Activated naive CD4-positive, alpha-beta T cell treated with anti-CD3 and anti-CD28 coated beads, Interleukin-2, amount 50 U/mL, for 72 hours (primary cell): Measurements from ENCODE around the gene MEGF10. TPM values are rescaled to one million over a fixed set of nuclear protein-coding genes. Genes with fewer than 3 reads are reported as not detected.

Experiments
- ATAC-seq, 2 donors: fragments of 150-1000 bp; cut with Tn5 transposase; 2 replicates each; pipeline ENCODE4 v1.10.0; 2021; ENCODE audit warnings: mild to moderate bottlenecking in 2 of 2, moderate library complexity in 2 of 2
- DNase-seq, 2 donors: peaks; one replicate each; pipeline ENCODE4 v3.0.0; 2021 to 2022; ENCODE audit warnings: low spot score in 2 of 2
- H3K27ac Mint-ChIP-seq, 2 donors: one replicate each; pipeline ENCODE4 v1.8.0; 2022; ENCODE audit warnings: mild to moderate bottlenecking in 2 of 2, mixed read lengths in 2 of 2
- H3K36me3 Mint-ChIP-seq, 2 donors: one replicate each; pipeline ENCODE4 v1.8.0; 2022; ENCODE audit warnings: mixed read lengths in 2 of 2
- H3K9me3 Mint-ChIP-seq, 2 donors: one replicate each; pipeline ENCODE4 v1.8.0; 2022; ENCODE audit warnings: mixed read lengths in 2 of 2
- total RNA-seq, 2 donors: library from RNA; stranded (reverse); gene quantifications; one replicate each; pipeline ENCODE4 v1.2.3, GENCODE V29; 2022

Gene MEGF10
- total RNA-seq, 2 donors from 2014 or later, result 0.07 TPM; not detected in 1

DNA sequence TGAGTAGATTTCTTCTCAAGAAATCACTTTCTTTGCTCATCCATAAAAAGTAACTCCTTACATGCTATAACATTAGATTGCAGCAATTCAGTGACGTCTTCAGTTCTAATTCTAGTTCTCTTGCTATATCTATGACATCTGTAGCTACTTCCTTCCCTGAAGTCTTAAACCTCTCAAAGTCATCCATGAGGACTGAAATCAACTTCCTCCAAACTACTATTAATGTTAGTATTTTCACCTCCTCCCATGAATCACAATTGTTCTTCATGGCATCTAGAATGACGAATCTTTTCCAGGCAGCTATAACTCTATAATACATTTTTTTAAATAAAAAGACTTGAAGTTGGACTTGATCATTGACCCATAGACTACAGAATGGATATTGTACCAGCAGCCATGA lies 180.6 kb downstream of the MEGF10 start:
- ATAC-seq, result no peak
- H3K36me3 Mint-ChIP-seq, result no peaks in the 10 kb centered on the region

DNA sequence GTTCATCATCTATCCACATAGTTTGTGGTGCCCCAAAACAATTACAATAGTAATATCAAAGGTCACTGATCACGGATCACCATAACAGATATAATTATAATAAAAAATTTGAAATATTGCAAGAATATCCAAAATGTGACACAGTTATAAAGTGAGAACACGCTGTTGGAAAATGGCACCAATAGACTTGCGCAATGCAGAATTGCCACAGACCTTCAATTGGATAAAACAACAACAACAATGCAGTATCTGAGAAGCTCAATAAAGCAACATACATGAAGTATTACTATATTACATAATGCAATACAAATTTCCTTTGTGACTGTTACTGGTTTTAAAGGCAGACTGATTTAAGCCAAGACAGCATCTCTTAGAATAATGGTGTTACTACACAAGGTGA lies 182.1 kb downstream of the MEGF10 start:
- Mint-ChIP-seq H3K9me3 (no peaks in the 10 kb centered on the region), H3K27ac (no peak overlapping the region), H3K36me3 (no peaks in the 10 kb centered on the region)
- ATAC-seq (no peak), DNase-seq (no peak)

More for the DNA sequence above, 180.6 kb downstream of the MEGF10 start:
- DNase-seq, result no peak
- no peaks in the 10 kb centered on the region for H3K9me3 Mint-ChIP-seq
- no peak overlapping the region for H3K27ac Mint-ChIP-seq

DNA sequence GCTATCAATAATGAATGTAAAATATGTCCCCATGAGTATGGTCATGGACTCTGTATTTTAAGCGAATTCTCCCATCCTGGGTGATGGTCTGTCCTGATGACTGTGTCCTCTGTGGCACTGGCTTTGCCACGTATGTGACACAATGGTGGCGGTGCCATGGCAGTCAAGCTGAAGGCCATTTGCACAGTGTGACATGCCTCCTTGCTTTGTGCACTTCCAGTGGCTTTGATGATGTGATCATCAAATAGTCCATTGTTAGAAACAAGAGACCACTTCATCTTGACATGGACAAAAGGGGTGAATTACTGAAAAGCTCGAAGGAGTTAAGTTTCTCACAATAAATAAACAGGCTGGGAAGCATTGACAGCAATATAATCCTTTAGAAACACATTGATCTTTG lies 195.9 kb downstream of the MEGF10 start:
- Mint-ChIP-seq H3K36me3 (no peaks in the 10 kb centered on the region), H3K9me3 (no peaks in the 10 kb centered on the region), H3K27ac (no peak overlapping the region)
- DNase-seq (no peak), ATAC-seq (no peak)

DNA sequence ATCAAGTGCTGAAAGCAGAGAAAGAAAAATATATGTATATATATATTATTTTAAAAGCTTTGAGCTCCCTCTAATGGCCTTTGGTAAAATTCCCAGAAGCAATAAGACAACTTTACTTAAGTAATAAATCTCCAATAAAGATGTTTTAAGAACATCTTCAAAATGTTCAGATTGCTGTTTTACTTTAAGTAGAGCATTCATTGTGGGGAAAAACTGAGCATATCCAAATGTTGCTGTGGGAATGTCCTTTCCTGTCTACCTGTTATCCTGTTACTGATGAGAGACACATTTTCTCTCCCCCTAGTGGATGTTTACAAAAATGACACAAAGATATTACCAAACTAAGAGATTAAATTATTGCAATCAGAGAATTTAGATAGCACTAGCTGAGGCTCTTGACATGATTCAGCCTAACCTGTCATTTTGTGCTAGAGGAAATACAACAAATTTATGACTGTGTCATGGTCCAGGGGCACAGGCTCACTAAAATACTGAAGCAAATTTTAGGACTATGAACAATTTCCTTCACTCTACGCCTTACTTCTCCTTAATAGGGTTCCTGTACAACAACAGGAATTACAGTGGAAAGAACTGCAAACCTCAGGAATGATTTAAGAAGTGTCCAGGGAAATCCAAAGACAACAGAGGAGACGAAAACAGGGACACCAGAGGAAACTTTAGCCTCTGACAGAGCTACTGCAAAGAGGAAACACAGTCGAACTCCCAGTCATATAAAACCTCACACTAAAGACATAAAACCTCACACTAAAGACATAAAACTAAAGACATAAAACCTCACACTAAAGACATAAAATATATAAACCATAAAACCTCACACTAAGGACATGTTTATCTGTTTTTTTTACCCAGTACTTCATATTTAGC lies 202.5 kb downstream of the MEGF10 start:
- ATAC-seq (peak; percentile 28 to 51), DNase-seq (peak in 1 of 2 donors; percentile 6)
- no peaks in the 10 kb centered on the region for H3K36me3 Mint-ChIP-seq
- no peak overlapping the region for H3K27ac Mint-ChIP-seq
- no peaks in the 10 kb centered on the region for H3K9me3 Mint-ChIP-seq

DNA sequence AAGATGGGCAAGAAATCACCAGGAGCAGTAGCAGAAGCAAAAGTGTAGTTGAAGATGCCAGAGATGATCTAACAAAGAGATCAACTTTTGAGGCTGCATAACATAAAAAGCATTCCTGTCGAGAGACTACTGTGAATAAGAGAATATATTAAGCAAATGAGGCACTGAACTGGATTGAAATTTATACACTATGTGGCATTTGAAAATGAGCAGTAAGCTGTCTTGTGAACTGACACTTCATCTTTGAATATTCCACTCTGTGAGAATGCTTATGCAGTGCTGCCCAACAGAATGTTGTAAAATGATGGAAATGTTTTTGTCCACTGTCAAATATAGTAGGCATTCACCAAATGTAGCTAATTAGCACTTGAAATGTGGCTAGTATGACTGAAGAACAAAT lies 208.0 kb downstream of the MEGF10 start:
- ATAC-seq (no peak), DNase-seq (no peak)
- no peaks in the 10 kb centered on the region for H3K9me3 Mint-ChIP-seq
- H3K36me3 Mint-ChIP-seq, result no peaks in the 10 kb centered on the region
- no peak overlapping the region for H3K27ac Mint-ChIP-seq

DNA sequence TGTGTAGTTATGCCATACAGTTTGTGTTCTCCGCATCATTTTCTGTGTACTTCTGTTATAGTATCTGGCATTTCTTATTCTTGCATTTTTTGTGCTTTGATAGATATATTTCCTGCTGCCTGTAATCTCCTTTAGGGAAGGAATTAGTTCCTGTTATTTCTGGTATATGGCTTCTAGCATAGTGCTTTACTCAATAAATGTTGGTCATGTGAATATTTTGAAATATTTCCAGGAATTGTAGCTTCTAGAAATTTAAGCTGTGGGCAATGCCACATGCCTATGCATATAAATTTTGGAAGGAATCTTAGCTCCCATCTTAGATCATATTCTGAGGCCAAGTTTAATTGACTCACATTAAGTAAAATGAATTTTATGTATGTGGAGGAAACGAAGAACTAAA lies 215.3 kb downstream of the MEGF10 start:
- ATAC-seq, result no peak

DNA sequence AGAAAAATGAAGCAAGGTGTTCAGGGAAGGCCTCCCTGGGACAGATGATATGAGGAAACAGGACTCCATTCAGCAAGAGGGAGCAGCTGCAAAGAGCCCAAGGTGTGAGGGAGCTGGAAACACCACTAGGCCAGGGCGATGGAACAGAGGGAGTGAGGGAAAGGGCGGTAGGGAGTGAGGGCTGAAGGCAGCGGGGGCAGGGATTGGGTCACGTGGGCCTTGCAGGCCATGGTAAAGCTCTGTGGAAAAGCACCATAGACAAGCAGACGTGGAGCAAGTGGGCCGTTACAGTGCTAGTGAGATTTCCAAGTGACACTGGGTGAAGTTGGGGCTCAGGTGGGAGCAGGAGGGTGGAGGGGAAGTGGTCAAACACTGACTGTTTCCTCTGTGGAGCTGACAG lies 216.0 kb downstream of the MEGF10 start:
- DNase-seq (no peak), ATAC-seq (no peak)
- Mint-ChIP-seq H3K9me3 (no peaks in the 10 kb centered on the region), H3K36me3 (no peaks in the 10 kb centered on the region), H3K27ac (peak overlapping the region in 1 of 2 donors; percentile 22)

More for the DNA sequence above, 215.3 kb downstream of the MEGF10 start:
- no peaks in the 10 kb centered on the region for H3K9me3 Mint-ChIP-seq
- no peak for DNase-seq
- H3K27ac Mint-ChIP-seq, result no peak overlapping the region
- no peaks in the 10 kb centered on the region for H3K36me3 Mint-ChIP-seq

DNA sequence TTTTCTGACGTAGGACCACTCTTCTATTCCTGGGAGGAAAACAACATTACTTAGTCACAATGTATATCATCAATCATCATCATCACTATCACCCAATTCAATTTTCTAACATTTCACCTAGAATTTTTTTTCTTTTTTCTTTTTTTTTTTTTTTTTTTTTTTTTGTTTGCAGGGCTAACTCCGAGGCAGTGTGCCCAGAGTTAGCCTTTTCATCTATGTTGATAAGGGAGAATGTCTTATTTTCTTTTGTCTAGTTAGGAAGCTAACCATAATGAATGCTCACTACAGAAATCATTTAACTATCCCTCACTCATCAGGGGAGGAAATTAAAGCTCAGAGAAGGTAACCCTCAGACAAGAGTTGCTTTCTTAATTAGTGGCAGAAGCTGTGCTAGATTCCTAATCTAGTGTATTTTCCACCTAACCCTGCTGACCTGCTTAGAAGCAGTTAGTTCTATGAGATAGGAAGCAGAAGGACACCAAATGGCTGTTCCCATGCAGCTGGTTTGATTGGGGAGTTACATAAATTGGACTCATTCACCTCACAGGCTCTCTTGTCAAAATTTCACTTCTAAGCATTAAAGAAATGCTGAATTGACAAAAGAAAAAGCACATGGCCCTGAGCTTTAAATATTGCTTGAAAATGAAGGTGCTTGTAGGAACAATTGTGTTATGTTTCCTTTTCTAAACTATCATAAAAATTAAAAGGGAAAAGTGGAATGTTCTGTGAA lies 218.2 kb downstream of the MEGF10 start:
- ATAC-seq (no peak), DNase-seq (no peak)
- no peaks in the 10 kb centered on the region for H3K36me3 Mint-ChIP-seq
- H3K9me3 Mint-ChIP-seq, result no peaks in the 10 kb centered on the region
- no peak overlapping the region for H3K27ac Mint-ChIP-seq

Other genes with a start within 250 kb of the MEGF10 start
- gene C5orf63, start 217.3 kb upstream of the MEGF10 start, total RNA-seq, result 10 to 100 TPM in 1 of 2 donors, 1 to 10 TPM in 1; 9.7 to 11.7 TPM
- gene PRRC1, start 226.8 kb downstream of the MEGF10 start, total RNA-seq, result 10 to 100 TPM; 30.4 to 42.5 TPM